Upper lobe of left lung (tissue), 6 donors: ENCODE results near the gene GDF15. TPM values are rescaled to one million over a fixed set of nuclear protein-coding genes. Genes with fewer than 3 reads are reported as not detected.

Experiments used
- ATAC-seq, 2 donors: fragments of 200-7000 bp; cut with Tn5 transposase; one replicate each; pipeline ENCODE4 v1.9.1; 2022; ENCODE audit warnings: mild to moderate bottlenecking in 2 of 2, moderate library complexity in 2 of 2; ENCODE audit not compliant: low FRiP score in 2 of 2
- DNase-seq, 2 donors: peaks; one replicate each; pipeline ENCODE4 v3.0.0-alpha.2; 2019 to 2020
- H3K27ac ChIP-seq, 4 donors: fragments of 200-600 bp; sonication (generic); one replicate each; pipeline ENCODE4 v1.5.1; 2016 to 2019
- H3K27me3 ChIP-seq, 4 donors: fragments of 200-600 bp; sonication (generic); one replicate each; pipeline ENCODE4 v1.5.1; 2017 to 2019
- H3K36me3 ChIP-seq, 4 donors: fragments of 200-600 bp; sonication (generic); one replicate each; pipeline ENCODE4 v1.5.1; 2016 to 2019
- H3K4me1 ChIP-seq, 4 donors: fragments of 200-600 bp; sonication (generic); one replicate each; pipeline ENCODE4 v1.5.1; 2018 to 2019
- H3K4me3 ChIP-seq, 4 donors: fragments of 200-600 bp; sonication (generic); one replicate each; pipeline ENCODE4 v1.5.1; 2017 to 2019; ENCODE audit warnings: mild to moderate bottlenecking in 2 of 4, moderate library complexity in 1 of 4
- H3K9me3 ChIP-seq, 4 donors: fragments of 200-600 bp; sonication (generic); one replicate each; pipeline ENCODE4 v1.5.1; 2018 to 2019
- EP300 ChIP-seq, 4 donors: sonication (generic); formaldehyde crosslinking; IDR thresholded peaks; one replicate each; pipeline ENCODE4 v1.5.1; 2017; ENCODE audit warnings: antibody characterized with exemption in 4 of 4, control low read depth in 2 of 4
- POLR2A ChIP-seq, 4 donors: fragments of 450-650 bp; IDR thresholded peaks; one replicate each; pipeline ENCODE4 v1.5.1; 2016 to 2017; ENCODE audit warnings: antibody characterized with exemption in 4 of 4, mild to moderate bottlenecking in 2 of 4
- POLR2AphosphoS5 ChIP-seq, 2 donors: sonication (generic); formaldehyde crosslinking; IDR thresholded peaks; one replicate each; pipeline ENCODE4 v1.5.1; 2017; ENCODE audit warnings: antibody characterized with exemption in 2 of 2
- WGBS, 2 donors: methylation state at CpG; one replicate each; pipeline ENCODE4 v1.1.5; 2017 to 2018; 5-methylcytosine and 5-hydroxymethylcytosine counted together
- total RNA-seq, 6 donors: library from RNA; depleted of rRNA in 4 of 6; stranded (reverse); fragments of >200 nt in 4 of 6; gene quantifications; one replicate each; pipeline versions ENCODE4 v1.1.0 to v1.2.1, GENCODE V29; 2016 to 2021
- TF ChIP-seq, protein P1 (sequence below), 6 experiments: fragments of 450-650 bp in 4 of 6; fragments of 200-600 bp in 2 of 6; sonication (generic) in 2 of 6; IDR thresholded peaks; one replicate each; pipeline ENCODE4 v1.5.1; 2016 to 2019; ENCODE audit warnings: antibody characterized with exemption in 6 of 6
- donor health status: DM: no; HTN: no; CAD: no; lungs with moderate emphysema.
- donor health status: DM: no; HTN: yes; CAD: no; lungs with severe emphysema.

GDF15 gene
- total RNA-seq, 6 donors from 2014 or later, result 42.5 to 126 (median 68.7) TPM

DNA sequence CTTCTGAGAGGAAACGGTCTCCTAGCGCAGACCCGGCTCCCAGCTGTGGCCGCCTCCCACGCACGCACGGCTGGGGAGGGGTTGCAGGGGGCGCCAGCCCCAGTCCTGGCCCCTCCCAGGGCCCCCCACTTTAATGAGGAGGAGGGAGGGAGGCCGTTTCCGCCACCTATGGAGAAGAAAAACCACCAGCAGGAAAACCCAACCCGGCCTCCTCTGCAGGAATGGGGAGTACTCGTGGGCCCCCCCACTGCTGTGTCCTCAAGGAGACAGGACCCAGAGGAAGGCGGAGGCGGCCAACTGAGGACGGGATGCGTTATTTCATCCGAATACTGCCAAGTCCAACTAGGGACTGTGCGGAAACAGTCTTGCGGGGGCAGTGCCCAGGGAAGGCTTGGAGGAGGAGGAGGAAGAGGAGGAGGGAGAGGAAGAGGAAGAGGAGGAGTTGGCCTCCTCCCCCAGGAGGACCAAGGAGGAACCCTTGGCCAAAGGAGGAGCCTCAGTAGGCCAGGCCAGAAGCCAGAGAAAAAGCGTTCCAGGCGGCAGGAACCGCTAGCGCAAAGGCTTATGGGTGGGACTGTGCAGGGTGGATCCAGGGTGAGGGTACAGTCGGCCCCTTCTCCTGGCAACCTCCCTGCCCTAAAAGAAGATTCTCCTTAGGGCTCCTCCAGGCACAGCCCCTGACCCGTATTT, 29.4 kb downstream of the GDF15 start:
- WGBS, 2 donors, result 14 to 41% methylated on average over 20 to 25 of the region's 25 CpGs
- peaks cover 49 to 63% (median 52%) of the 10 kb centered on the region in 4 donors for H3K4me1 ChIP-seq
- no peaks in the 10 kb centered on the region for H3K27me3 ChIP-seq
- ATAC-seq, result peak; percentile 15 to 19
- H3K36me3 ChIP-seq, result no peaks in the 10 kb centered on the region
- DNase-seq, result peak in 1 of 2 donors; percentile 83
- TF ChIP-seq POLR2A (IDR thresholded peaks at IDR 0.05) (peak in 1 of 4 donors; percentile 59), POLR2AphosphoS5 (IDR thresholded peaks at IDR 0.05) (peak; percentile 68 to 76)
- TF ChIP-seq, protein P1, sequence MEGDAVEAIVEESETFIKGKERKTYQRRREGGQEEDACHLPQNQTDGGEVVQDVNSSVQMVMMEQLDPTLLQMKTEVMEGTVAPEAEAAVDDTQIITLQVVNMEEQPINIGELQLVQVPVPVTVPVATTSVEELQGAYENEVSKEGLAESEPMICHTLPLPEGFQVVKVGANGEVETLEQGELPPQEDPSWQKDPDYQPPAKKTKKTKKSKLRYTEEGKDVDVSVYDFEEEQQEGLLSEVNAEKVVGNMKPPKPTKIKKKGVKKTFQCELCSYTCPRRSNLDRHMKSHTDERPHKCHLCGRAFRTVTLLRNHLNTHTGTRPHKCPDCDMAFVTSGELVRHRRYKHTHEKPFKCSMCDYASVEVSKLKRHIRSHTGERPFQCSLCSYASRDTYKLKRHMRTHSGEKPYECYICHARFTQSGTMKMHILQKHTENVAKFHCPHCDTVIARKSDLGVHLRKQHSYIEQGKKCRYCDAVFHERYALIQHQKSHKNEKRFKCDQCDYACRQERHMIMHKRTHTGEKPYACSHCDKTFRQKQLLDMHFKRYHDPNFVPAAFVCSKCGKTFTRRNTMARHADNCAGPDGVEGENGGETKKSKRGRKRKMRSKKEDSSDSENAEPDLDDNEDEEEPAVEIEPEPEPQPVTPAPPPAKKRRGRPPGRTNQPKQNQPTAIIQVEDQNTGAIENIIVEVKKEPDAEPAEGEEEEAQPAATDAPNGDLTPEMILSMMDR (IDR thresholded peaks at IDR 0.05), result no peak
- no peaks in the 10 kb centered on the region for H3K9me3 ChIP-seq
- H3K4me3 ChIP-seq, result peak overlapping the region in 3 of 4 donors; percentile 18 to 38 (median 37)
- peak overlapping the region; percentile 87 to 94 (median 91) for H3K27ac ChIP-seq

DNA sequence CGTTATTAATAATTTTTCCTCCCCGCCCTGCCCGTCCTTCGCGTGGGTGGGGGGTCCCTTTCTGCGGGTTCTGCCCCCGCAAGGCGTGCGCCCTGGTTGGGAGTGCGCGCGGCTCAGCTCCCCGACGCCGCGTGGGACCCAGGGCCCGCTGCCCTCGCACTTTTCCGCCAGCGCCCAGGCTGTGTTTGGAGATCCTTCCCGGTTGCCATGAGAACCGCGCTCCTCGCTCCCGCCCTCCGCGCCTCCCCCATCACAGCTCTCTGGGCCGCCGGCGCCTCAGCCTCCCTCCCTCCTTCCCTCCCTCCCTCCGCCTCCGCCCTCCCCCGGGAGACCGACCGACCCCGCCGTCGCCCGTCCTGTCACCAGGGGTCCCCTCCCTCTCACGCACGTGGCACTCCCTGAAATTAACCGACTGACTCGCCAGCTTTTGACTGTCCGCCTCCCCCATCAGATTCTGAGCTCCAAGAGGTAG, 30.9 kb downstream of the GDF15 start:
- no peaks in the 10 kb centered on the region for H3K9me3 ChIP-seq
- H3K27me3 ChIP-seq, result no peaks in the 10 kb centered on the region
- no peaks in the 10 kb centered on the region for H3K36me3 ChIP-seq
- ATAC-seq (peak; percentile 69 to 81), DNase-seq (peak; percentile 86 to 95)
- peaks cover 60 to 74% (median 63%) of the 10 kb centered on the region in 4 donors for H3K4me1 ChIP-seq
- TF ChIP-seq POLR2AphosphoS5 (IDR thresholded peaks at IDR 0.05), result peak; percentile 24 to 29
- no peak for TF ChIP-seq EP300 (IDR thresholded peaks at IDR 0.05)
- TF ChIP-seq, protein P1 (IDR thresholded peaks at IDR 0.05), result no peak
- TF ChIP-seq POLR2A (IDR thresholded peaks at IDR 0.05), result peak in 1 of 4 donors; percentile 23
- WGBS, 2 donors, result 1 to 2% methylated on average over 34 of the region's 44 CpGs
- H3K27ac ChIP-seq, result peak overlapping the region; percentile 87 to 94 (median 91)
- H3K4me3 ChIP-seq, result peak overlapping the region in 3 of 4 donors; percentile 38 to 82 (median 80)

DNA sequence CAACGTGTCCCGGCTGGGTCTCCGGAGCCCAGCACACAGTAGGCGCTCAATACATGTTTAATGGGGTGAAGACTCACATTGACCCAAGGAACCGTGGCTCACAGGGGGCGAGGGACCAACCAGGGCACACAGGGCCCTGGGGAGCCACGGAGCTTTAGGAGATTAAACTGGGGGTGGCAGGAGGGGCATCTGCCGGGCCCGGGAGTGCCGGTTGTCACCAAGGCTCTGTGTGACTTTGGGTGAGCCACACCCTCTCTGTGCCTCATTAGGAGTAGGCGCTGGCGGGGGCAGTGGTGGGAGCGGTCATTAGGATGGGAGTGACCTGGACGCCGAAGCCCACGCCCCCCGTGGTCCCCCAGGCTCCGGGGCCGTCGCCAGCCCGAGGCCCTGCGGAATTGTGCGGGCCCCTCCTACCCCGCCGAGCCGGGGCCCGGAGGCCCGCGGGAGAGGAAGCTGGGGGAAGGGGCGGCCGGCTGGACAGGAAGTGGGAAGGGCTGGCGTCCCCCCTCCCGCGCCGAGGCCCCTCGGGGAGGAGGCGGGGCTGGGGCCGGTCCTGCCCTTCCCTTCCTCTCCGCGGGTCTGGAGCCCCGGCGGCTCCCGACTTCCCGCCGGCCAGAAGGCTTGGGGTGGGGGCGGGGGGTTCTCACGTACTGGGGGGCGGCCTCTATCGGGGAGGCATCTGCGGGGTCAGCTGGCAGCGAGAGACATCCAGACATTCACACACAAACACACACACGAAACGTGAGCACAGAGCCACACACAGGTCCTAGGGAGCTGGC, 31.5 kb downstream of the GDF15 start:
- 0 to 1% methylated on average over 14 to 17 of the region's 53 CpGs for WGBS, 2 donors
- Histone ChIP-seq H3K27ac (peak overlapping the region; percentile 87 to 94 (median 91)), H3K9me3 (no peaks in the 10 kb centered on the region), H3K4me3 (peak overlapping the region in 3 of 4 donors; percentile 38 to 82 (median 80)), H3K4me1 (peaks cover 60 to 74% (median 63%) of the 10 kb centered on the region in 4 donors), H3K36me3 (no peaks in the 10 kb centered on the region), H3K27me3 (no peaks in the 10 kb centered on the region)
- DNase-seq, result peak; percentile 82 to 93
- TF ChIP-seq POLR2AphosphoS5 (IDR thresholded peaks at IDR 0.05), result peak; percentile 61 to 67
- TF ChIP-seq, protein P1 (IDR thresholded peaks at IDR 0.05), result peak in 2 of 6 experiments; percentile 3 to 13
- peak in 1 of 4 donors; percentile 11 for TF ChIP-seq EP300 (IDR thresholded peaks at IDR 0.05)
- TF ChIP-seq POLR2A (IDR thresholded peaks at IDR 0.05), result peak in 3 of 4 donors; percentile 28 to 68 (median 42)
- peak; percentile 38 to 71 for ATAC-seq

DNA sequence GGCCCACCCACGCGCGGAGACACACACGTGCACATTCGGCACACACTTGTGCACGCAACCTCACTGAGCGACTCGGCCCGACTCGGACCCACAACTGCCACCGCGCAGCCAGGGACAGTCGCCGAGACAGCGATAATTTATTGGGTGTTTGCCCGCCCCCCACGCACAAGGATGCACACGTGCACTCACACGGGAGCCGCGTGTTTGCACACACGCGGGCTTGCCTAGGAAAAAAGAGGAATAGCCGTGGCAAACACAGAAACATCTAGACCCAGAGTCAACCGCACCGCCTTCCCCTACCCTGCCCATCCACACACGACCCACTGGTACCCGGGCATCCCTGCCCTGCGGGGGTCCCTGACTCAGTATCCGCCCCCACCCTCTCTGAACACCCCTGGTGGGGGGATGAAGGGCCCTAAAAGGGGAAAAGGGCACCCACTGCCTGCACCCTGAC, 32.1 kb downstream of the GDF15 start:
- Histone ChIP-seq H3K27ac (peak overlapping the region; percentile 87 to 94 (median 91)), H3K9me3 (no peaks in the 10 kb centered on the region), H3K4me3 (peak overlapping the region in 3 of 4 donors; percentile 38 to 82 (median 80)), H3K36me3 (no peaks in the 10 kb centered on the region), H3K27me3 (no peaks in the 10 kb centered on the region), H3K4me1 (peaks cover 64 to 80% (median 65%) of the 10 kb centered on the region in 4 donors)
- no peak for TF ChIP-seq POLR2A (IDR thresholded peaks at IDR 0.05)
- TF ChIP-seq, protein P1 (IDR thresholded peaks at IDR 0.05), result no peak
- no peak for TF ChIP-seq EP300 (IDR thresholded peaks at IDR 0.05)
- TF ChIP-seq POLR2AphosphoS5 (IDR thresholded peaks at IDR 0.05), result no peak
- ATAC-seq (peak; percentile 0), DNase-seq (peak in 1 of 2 donors; percentile 89)
- WGBS, 2 donors, result 12 to 60% methylated on average over 1 to 21 of the region's 30 CpGs
